GM18499 (cell line): Measurements from ENCODE around the gene PTPRB.

Experiments used
- ATAC-seq: cut with Tn5 transposase; IDR thresholded peaks from one replicate; pipeline ENCODE4 v1.9.1; 2021; ENCODE audit warnings: moderate number of reproducible peaks; ENCODE audit not compliant: insufficient read depth, unreplicated experiment

The PTPRB gene

GRCh38 chr12:70645494-70646317 lies 8.5 kb upstream of the PTPRB start:
- peak; percentile 83 for ATAC-seq

DNA sequence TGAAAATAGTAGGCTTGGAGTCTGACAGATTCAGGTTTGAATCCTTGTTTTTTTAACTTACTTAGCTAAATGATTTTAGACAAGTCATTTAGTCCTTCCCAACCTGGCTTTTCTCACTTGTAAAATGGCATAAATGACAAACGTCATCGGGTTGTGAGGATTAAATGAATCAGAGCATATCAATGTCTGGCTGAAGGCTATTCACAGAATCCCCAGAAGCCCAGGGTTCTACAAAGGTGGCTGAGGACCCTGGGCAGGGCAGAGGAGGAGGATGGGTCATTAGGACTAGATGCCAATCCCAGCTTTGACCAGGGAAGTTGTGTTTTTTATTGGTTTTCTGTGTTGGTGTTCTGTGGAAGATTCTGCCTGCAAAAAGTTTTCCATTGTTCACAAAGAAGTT lies 7.6 kb upstream of the PTPRB start:
- no peak for ATAC-seq

- ATAC-seq, result no peak
Measured at GRCh38 chr12:70643939-70644338, 6.7 kb upstream of the PTPRB start.

DNA sequence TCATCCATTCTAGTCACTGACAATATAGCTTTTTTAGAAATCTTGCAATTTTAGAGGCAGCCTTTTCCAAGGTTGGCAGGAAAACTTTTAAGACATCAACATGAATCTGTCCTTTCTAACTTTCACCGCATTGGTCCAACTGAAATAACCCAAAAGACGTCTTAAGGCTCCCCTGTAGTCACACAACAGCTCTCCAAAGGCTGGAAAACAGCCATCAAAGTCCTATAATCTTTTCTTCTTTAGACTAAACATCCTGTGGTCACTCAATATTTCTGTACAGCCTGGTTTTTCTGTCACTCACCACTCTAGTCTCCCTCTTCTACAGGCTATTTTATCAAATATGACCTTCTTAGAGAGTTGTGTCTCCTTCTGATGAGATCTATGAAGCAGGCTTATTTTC lies 4.5 kb upstream of the PTPRB start:
- ATAC-seq, result no peak

DNA sequence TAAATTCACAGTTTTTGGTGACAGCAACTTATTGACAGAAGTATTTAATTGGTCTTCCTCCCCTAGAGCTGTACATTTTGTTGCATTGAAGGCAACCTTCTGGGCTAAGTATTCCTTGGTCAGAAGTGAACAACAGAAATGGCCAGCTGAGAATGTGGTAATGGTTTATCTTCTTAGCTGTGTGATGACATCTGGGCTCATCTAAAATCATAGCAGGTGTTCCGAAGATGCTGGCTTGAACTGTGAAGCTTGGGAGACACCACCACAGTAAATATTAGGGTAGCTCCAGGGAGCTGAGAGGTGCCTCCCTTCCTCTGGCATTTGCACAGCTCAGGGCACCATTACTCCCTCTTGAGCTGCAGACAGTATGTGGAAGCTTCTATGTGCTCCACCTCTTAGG lies 3.7 kb upstream of the PTPRB start:
- ATAC-seq, result no peak

DNA sequence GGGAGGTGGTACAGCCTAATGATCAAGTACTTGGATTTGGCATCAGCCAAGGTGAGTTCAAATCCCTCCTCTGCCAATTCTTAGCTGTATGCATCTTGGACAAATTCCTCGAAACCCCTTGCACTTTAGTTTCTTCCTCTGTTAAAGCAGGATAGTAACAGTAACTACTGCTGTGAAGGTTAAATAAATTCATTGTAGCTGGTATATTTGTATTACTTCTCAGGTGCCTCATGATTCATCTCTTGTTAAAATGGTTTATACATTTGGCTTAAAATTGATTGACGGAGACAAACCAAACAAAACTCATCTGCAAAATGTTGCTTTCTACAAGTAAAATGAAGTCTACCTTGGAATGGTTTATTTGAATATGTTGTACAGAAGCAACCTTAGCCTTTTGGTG lies 2.3 kb upstream of the PTPRB start:
- no peak for ATAC-seq

DNA sequence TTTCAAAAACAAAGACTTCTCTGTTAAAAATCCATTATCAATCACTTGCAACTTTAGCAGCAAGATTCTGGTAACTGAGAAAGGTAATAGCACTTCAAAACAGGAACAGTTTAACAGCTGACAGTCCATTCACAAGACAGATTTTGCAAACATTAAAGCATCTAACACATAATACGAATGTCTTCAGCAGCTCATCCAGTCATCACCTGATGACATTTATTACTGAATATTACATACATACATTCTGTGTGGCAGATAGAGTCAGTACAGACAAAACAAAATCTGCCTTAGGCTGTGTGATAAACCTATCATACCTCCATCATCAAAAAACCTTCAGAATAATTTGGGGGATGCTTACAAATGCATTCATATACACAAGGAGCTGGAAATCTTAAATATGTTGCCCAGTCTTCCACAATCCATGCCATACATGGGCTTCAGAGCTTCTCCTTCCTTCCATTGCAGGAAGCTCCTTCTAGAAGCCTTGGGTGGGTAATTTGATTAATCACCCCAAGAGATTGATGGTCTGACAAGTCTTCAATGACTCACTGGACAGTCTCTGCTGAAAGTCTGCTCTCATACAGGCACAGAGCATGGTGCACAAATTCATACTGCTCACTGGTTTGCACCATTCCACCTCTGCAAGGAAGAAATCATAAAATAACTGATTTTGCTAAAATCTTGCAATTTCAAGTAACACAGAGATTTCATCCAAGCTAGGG lies 1.6 kb upstream of the PTPRB start:
- ATAC-seq, result no peak

DNA sequence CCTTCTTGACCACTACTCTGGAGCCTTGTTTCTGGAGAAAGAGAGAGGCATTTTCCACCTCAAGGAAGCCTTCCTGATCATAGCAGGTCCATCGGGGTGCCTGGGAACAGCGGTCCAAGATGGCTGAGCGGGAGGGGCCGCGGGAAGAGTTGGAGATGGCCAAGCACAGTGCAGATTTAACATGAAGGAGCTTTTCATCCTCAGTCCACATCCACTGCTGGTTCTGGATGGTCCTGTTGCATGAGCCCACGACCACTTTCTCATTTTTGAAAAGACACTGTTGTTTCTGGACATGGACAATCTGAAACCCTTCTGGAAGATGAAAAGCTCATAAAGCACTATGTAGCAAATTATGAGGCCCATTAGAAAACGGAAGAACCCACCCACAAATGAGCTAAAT lies 1.5 kb downstream of the PTPRB start:
- ATAC-seq, result no peak

DNA sequence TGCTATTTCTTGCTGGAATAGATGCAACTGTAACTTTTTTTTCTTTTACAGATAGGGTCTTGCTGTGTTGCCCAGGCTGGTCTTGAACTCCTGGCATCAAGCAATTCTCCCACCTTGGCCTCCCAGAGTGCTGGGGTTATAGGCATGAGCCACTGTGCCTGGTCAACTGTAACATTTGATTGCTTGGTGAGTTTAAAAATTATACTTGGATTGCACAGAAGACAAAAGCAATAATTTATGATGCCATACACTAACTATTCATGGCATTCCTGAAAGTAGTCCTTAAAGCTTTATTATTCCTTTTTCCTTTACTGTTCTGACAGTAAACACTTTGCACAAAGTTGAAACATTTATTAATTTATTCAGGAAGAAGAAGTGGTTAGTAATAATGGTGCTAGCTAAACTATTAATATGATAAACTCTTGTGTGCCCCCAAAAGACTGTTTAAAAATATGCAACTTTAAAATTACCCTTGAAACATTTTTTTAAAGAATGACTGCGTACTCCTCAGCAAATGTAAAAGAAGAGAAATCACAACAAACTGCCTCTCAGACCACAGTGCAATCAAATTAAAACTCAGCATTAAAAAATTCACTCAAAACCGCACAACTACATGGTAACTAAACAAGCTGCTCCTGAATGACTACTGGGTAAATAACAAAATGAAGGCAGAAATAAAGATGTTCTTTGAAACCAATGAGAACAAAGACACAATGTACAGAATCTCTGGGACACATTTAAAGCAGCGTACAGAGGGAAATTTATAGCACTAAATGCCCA lies 8.3 kb downstream of the PTPRB start:
- ATAC-seq, result no peak

- ATAC-seq, result no peak
Measured at GRCh38 chr12:70627677-70628076, 9.6 kb downstream of the PTPRB start.

DNA sequence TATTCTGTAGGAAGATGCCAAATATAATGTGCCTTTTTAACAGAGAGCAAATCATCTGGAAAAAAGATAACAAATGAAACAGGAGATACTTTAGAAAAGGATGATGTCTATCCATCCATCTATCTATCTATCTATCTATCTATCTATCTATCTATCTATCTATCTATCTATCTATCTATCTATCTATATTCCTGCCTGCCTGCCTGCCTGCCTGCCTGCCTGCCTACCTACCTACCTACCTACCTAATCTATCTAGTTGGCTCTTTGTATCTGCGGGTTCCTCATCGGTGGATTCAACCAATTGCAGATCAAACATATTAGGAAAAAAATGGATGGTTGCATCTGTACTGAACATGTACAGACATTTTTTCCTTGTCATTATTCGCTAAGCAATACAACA lies 11.0 kb downstream of the PTPRB start:
- no peak for ATAC-seq

DNA sequence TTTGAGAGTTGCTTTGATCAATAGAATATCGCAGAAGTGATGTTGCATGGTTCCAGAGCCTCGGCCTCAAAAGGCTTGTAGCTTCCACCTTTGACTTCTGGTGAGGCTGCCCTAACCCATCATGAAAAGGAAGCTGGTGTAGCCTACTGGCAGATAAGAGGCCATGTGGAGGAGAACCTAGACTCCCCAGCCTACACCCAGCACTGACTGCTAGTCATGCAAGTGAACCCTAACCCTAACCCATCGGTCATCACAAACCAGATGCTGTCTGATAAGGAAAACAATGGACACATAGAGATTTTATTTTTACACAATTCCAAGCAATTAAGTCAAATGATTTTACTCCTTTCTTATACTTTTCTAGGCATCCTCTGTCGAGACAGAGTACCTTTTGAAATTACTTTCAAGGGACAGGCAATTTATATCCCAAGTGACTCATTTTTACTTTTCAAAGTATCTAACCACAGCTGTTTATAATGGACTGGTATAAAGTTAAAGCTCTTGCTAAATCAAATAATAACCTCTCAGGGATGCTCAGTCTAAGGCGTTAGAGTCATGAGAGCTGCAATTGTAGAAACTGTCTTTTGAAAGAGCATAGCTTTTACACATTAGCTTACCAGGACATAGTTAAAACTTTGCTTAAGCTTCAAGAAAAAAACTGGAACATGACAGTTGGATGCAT lies 17.6 kb downstream of the PTPRB start:
- ATAC-seq, result no peak

- ATAC-seq, result no peak
Measured at GRCh38 chr12:70618371-70618770, 18.9 kb downstream of the PTPRB start.

DNA sequence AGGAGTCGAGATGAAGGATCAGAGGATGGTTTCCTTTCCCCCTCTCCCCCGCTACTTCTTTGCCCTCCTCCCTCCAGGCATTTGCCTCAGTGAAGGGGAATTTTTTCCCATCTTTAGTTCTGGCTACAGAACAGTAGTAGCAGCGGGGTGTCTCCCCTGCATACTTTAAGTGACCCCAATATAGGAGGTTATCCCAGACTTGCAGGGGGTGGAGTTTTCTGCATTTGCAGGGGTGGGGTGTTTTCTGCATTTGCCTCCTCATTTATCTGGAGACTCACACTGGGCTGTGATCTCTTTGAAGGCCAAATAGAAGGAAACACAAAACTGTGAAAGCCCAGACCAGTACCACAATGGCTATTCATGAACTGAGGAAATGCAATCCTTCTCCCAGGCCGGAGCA lies 19.8 kb downstream of the PTPRB start:
- ATAC-seq, result no peak

DNA sequence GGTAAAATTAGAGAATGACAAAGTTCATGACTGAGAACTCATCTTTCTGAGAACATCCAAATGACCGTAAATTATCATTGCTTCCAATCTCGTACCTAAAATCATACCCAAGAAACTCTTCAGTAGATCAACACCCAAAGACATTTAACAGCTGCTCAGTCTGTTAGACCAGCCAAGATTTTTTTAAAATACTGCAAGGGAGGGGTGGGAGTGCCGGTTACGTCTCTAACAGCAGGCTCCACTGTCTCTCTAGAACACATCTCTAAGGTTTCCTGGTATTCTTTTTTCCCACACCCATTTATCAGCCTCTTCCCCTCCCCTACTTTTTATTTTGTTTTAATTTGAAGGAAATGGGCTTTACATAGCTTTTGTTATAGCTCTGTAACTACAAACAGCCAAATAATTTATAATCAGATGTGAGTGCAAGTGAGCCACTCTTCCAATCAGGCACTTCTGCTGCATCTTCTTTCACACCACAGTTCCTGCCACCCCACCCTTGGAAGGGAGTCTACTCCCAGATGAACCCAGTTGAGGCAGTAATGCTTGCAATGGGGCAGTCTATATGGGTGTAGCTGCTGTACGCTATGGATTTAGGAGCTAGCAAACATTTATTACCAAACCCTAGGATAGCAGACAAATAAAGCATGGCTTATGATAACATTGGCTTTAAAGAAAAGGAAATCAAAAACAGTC lies 21.9 kb downstream of the PTPRB start:
- ATAC-seq, result no peak

- ATAC-seq, result no peak
Measured at GRCh38 chr12:70609739-70610491, 27.3 kb downstream of the PTPRB start.

DNA sequence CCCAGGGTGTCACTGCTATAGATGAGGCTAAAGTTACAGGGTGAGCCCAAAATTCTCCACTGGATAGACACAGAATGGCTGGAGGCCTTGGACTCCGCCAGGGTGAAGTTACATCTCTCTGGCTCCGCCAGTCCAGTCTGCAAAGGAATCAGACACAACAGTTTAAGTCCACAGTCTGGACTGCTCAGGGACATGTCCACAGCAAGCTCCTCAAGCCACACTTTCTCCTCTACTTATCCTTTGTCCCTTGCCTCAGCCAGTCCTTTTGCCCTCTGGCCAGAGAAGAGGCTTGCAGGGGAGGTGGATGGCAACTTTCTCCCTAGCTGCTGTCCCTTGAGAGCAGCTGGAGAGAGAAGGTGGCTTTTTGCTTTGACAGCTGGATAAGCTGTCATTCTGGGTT lies 28.0 kb downstream of the PTPRB start:
- no peak for ATAC-seq

- ATAC-seq, result no peak
Measured at GRCh38 chr12:70608184-70608583, 29.0 kb downstream of the PTPRB start.

GRCh38 chr12:70607107-70607506 lies 30.1 kb downstream of the PTPRB start:
- ATAC-seq, result no peak
